ENCODE results near the gene PCDH9. TPM values are rescaled to one million over a fixed set of nuclear protein-coding genes. Genes with fewer than 3 reads are reported as not detected.

Gene PCDH9
- total RNA-seq, 1 experiment from 2014 or later = 5.8 TPM

- H3K4me1 ChIP-seq (ENCODE audit: insufficient read depth, low read length, poor library complexity, severe bottlenecking) = no peaks in the 10 kb centered on the region
- H3K36me3 ChIP-seq (ENCODE audit: insufficient read depth, low read length, poor library complexity, severe bottlenecking) = no peaks in the 10 kb centered on the region
- no peaks in the 10 kb centered on the region for H3K9me3 ChIP-seq (ENCODE audit: low read depth, low read length, poor library complexity, severe bottlenecking)
- CTCF ChIA-PET = no interaction called here
- intact Hi-C loops (cut with micrococcal nuclease; ENCODE audit: unreplicated experiment) = no loop called here
- DNase-seq (ENCODE audit: low spot score) = no peak
- POLR2A ChIA-PET (ENCODE audit: low non-redundant PET) = no interaction called here
- no peak for TF ChIP-seq EZH2 (IDR thresholded peaks at IDR 0.05; ENCODE audit: borderline replicate concordance, low read depth, low read length, poor library complexity, severe bottlenecking)
- no peak for TF ChIP-seq CTCF (conservative IDR thresholded peaks at IDR 0.05; ENCODE audit: low read depth, low read length)
- peaks cover 41% of the 10 kb centered on the region for H3K27me3 ChIP-seq (replicated peaks; ENCODE audit: insufficient read depth, low read depth, low read length, poor library complexity)
- no peak overlapping the region for H3K4me3 ChIP-seq (ENCODE audit: low read depth, low read length, poor library complexity, severe bottlenecking)
- BruUV-seq (replicated peaks) = no TSS peak
- H3K27ac ChIP-seq (ENCODE audit: low read depth, low read length, poor library complexity, severe bottlenecking) = no peak overlapping the region
These were observed 187.6 kb downstream of the PCDH9 start for GRCh38 chr13:67042556-67042955.

- no peak overlapping the region for H3K27ac ChIP-seq (ENCODE audit: low read depth, low read length, poor library complexity, severe bottlenecking)
- no peaks in the 10 kb centered on the region for H3K36me3 ChIP-seq (ENCODE audit: insufficient read depth, low read length, poor library complexity, severe bottlenecking)
- ChIA-PET CTCF (no interaction called here), POLR2A (ENCODE audit: low non-redundant PET) (no interaction called here)
- H3K4me1 ChIP-seq (ENCODE audit: insufficient read depth, low read length, poor library complexity, severe bottlenecking) = no peaks in the 10 kb centered on the region
- intact Hi-C loops (cut with micrococcal nuclease; ENCODE audit: unreplicated experiment) = no loop called here
- no peak overlapping the region for H3K4me3 ChIP-seq (ENCODE audit: low read depth, low read length, poor library complexity, severe bottlenecking)
- H3K9me3 ChIP-seq (ENCODE audit: low read depth, low read length, poor library complexity, severe bottlenecking) = no peaks in the 10 kb centered on the region
- BruUV-seq (replicated peaks) = no TSS peak
- DNase-seq (ENCODE audit: low spot score) = no peak
- H3K27me3 ChIP-seq (replicated peaks; ENCODE audit: insufficient read depth, low read depth, low read length, poor library complexity) = peaks cover 52% of the 10 kb centered on the region
- no peak for TF ChIP-seq CTCF (conservative IDR thresholded peaks at IDR 0.05; ENCODE audit: low read depth, low read length)
- no peak for TF ChIP-seq EZH2 (IDR thresholded peaks at IDR 0.05; ENCODE audit: borderline replicate concordance, low read depth, low read length, poor library complexity, severe bottlenecking)
These were observed 193.3 kb downstream of the PCDH9 start for GRCh38 chr13:67036699-67037457.

GRCh38 chr13:67033170-67033569 is 197.0 kb downstream of the PCDH9 start:
- Histone ChIP-seq H3K36me3 (ENCODE audit: insufficient read depth, low read length, poor library complexity, severe bottlenecking) (no peaks in the 10 kb centered on the region), H3K27ac (ENCODE audit: low read depth, low read length, poor library complexity, severe bottlenecking) (no peak overlapping the region), H3K4me1 (ENCODE audit: insufficient read depth, low read length, poor library complexity, severe bottlenecking) (no peaks in the 10 kb centered on the region), H3K9me3 (ENCODE audit: low read depth, low read length, poor library complexity, severe bottlenecking) (no peaks in the 10 kb centered on the region), H3K27me3 (replicated peaks; ENCODE audit: insufficient read depth, low read depth, low read length, poor library complexity) (peaks cover 52% of the 10 kb centered on the region), H3K4me3 (ENCODE audit: low read depth, low read length, poor library complexity, severe bottlenecking) (no peak overlapping the region)
- intact Hi-C loops (cut with micrococcal nuclease; ENCODE audit: unreplicated experiment) = no loop called here
- no peak for DNase-seq (ENCODE audit: low spot score)
- TF ChIP-seq CTCF (conservative IDR thresholded peaks at IDR 0.05; ENCODE audit: low read depth, low read length) = no peak
- TF ChIP-seq EZH2 (IDR thresholded peaks at IDR 0.05; ENCODE audit: borderline replicate concordance, low read depth, low read length, poor library complexity, severe bottlenecking) = no peak
- BruUV-seq (replicated peaks) = no TSS peak
- CTCF ChIA-PET = no interaction called here
- POLR2A ChIA-PET (ENCODE audit: low non-redundant PET) = no interaction called here

Data from A673 (cell line).